HepG2 (cell line): ENCODE results near the gene TPPP2. TPM values are rescaled to one million over a fixed set of nuclear protein-coding genes. Genes with fewer than 3 reads are reported as not detected.
A peak's percentile ranks its signal among the peaks of the same experiment; 100 is the strongest.

Source experiments
- HDAC2 ChIP-seq: sonication (generic); formaldehyde crosslinking; IDR thresholded peaks from 2 replicates; pipeline ENCODE4 v1.4.0; 2020; ENCODE audit warnings: missing genetic modification reagents
- KAT7 ChIP-seq: IDR thresholded peaks from 2 replicates; pipeline ENCODE4 v1.6.1; 2018; ENCODE audit warnings: borderline replicate concordance, missing compliant biosample characterization
- NFE2L1 ChIP-seq: sonication (generic); formaldehyde crosslinking; IDR thresholded peaks from 2 replicates; pipeline ENCODE4 v1.4.0; 2020; ENCODE audit warnings: missing genetic modification reagents, mild to moderate bottlenecking, borderline replicate concordance
- PAX8 ChIP-seq: sonication (generic); formaldehyde crosslinking; IDR thresholded peaks from 2 replicates; pipeline ENCODE4 v1.8.0; 2022; ENCODE audit warnings: mild to moderate bottlenecking, missing genetic modification reagents, borderline replicate concordance
- THYN1 ChIP-seq: sonication (generic); formaldehyde crosslinking; IDR thresholded peaks from 2 replicates; pipeline ENCODE4 v1.8.1; 2023; ENCODE audit warnings: low read depth, mild to moderate bottlenecking, moderate library complexity, missing genetic modification reagents, borderline replicate concordance
- ZNF317 ChIP-seq: sonication (generic); formaldehyde crosslinking; IDR thresholded peaks from 2 replicates; pipeline ENCODE4 v1.5.0; 2020; ENCODE audit warnings: mild to moderate bottlenecking, missing genetic modification reagents
- ZNF558 ChIP-seq: sonication (generic); formaldehyde crosslinking; IDR thresholded peaks from 2 replicates; pipeline ENCODE4 v1.9.0; 2022; ENCODE audit warnings: mild to moderate bottlenecking, missing genetic modification reagents, borderline replicate concordance
- polyA plus RNA-seq, 8 experiments: library from polyadenylated mRNA; depleted of rRNA in 3 of 8; stranded (reverse) in 7 of 8; unstranded in 1 of 8; fragments of >200 nt; fragmentation: Illumina TruSeq in 4 of 8; extraction: Trizol in 4 of 8; gene quantifications; 2 replicates each; pipeline versions ENCODE4 v1.2.1 to v1.2.3, GENCODE V29; 2011 to 2016; ENCODE audit warnings: low read depth in 4 of 8, missing spikeins in 1 of 8, mixed read lengths in 1 of 8; ENCODE audit not compliant: insufficient read depth in 1 of 8
- total RNA-seq, 5 experiments: library from RNA; depleted of rRNA; stranded (reverse); fragments of >200 nt; fragmentation: Illumina TruSeq; extraction: Trizol; gene quantifications; 2 replicates each; pipeline ENCODE4 v1.2.3, GENCODE V29; 2016; ENCODE audit warnings: low read depth in 1 of 5
- TF ChIP-seq, protein P1 (sequence below): sonication (generic); formaldehyde crosslinking; IDR thresholded peaks from 2 replicates; pipeline ENCODE4 v1.4.0; 2020; ENCODE audit warnings: missing genetic modification reagents; ENCODE audit errors: not compliant biosample characterization
- TF ChIP-seq, protein P2 (sequence below): sonication (generic); formaldehyde crosslinking; IDR thresholded peaks from 2 replicates; pipeline ENCODE4 v1.5.0; 2020; ENCODE audit warnings: mild to moderate bottlenecking, missing genetic modification reagents, borderline replicate concordance
- TF ChIP-seq, protein P3 (sequence below): sonication (generic); formaldehyde crosslinking; conservative IDR thresholded peaks from 2 replicates; pipeline ENCODE4 v1.8.0; 2022; ENCODE audit warnings: mild to moderate bottlenecking, moderate library complexity, missing genetic modification reagents
- TF ChIP-seq, protein P4 (sequence below): sonication (generic); formaldehyde crosslinking; IDR thresholded peaks from 2 replicates; pipeline ENCODE4 v1.4.0; 2020; ENCODE audit warnings: mild to moderate bottlenecking, missing genetic modification reagents

Gene TPPP2
- total and polyA plus RNA-seq, 2 of the 13 experiments (the other 11 are each of a cell fraction or from before 2014, with no cell fraction given), result 0.58 to 4.2 TPM

GRCh38 chr14:21068521-21069387, 38.7 kb downstream of the TPPP2 start (continued):
- TF ChIP-seq, protein P1, sequence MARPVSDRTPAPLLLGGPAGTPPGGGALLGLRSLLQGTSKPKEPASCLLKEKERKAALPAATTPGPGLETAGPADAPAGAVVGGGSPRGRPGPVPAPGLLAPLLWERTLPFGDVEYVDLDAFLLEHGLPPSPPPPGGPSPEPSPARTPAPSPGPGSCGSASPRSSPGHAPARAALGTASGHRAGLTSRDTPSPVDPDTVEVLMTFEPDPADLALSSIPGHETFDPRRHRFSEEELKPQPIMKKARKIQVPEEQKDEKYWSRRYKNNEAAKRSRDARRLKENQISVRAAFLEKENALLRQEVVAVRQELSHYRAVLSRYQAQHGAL (CRISPR knock-in tag), result peak; percentile 7
- TF ChIP-seq, protein P2, sequence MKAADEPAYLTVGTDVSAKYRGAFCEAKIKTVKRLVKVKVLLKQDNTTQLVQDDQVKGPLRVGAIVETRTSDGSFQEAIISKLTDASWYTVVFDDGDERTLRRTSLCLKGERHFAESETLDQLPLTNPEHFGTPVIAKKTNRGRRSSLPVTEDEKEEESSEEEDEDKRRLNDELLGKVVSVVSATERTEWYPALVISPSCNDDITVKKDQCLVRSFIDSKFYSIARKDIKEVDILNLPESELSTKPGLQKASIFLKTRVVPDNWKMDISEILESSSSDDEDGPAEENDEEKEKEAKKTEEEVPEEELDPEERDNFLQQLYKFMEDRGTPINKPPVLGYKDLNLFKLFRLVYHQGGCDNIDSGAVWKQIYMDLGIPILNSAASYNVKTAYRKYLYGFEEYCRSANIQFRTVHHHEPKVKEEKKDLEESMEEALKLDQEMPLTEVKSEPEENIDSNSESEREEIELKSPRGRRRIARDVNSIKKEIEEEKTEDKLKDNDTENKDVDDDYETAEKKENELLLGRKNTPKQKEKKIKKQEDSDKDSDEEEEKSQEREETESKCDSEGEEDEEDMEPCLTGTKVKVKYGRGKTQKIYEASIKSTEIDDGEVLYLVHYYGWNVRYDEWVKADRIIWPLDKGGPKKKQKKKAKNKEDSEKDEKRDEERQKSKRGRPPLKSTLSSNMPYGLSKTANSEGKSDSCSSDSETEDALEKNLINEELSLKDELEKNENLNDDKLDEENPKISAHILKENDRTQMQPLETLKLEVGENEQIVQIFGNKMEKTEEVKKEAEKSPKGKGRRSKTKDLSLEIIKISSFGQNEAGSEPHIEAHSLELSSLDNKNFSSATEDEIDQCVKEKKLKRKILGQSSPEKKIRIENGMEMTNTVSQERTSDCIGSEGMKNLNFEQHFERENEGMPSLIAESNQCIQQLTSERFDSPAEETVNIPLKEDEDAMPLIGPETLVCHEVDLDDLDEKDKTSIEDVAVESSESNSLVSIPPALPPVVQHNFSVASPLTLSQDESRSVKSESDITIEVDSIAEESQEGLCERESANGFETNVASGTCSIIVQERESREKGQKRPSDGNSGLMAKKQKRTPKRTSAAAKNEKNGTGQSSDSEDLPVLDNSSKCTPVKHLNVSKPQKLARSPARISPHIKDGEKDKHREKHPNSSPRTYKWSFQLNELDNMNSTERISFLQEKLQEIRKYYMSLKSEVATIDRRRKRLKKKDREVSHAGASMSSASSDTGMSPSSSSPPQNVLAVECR (CRISPR knock-in tag), result no peak; the same call in 1 of the 2 replicates
- TF ChIP-seq, protein P3, sequence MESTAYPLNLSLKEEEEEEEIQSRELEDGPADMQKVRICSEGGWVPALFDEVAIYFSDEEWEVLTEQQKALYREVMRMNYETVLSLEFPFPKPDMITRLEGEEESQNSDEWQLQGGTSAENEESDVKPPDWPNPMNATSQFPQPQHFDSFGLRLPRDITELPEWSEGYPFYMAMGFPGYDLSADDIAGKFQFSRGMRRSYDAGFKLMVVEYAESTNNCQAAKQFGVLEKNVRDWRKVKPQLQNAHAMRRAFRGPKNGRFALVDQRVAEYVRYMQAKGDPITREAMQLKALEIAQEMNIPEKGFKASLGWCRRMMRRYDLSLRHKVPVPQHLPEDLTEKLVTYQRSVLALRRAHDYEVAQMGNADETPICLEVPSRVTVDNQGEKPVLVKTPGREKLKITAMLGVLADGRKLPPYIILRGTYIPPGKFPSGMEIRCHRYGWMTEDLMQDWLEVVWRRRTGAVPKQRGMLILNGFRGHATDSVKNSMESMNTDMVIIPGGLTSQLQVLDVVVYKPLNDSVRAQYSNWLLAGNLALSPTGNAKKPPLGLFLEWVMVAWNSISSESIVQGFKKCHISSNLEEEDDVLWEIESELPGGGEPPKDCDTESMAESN (CRISPR knock-in tag), result 0 out of 2 replicates have a peak, but pooled peaks have one; percentile 11
- TF ChIP-seq ZNF317 (CRISPR knock-in tag) (no peak; the same call in 1 of the 2 replicates), THYN1 (no peak), NFE2L1 (CRISPR knock-in tag) (peak; percentile 57; the same call in 1 of the 2 replicates), ZNF558 (CRISPR knock-in tag) (no peak), PAX8 (CRISPR knock-in tag) (no peak), HDAC2 (CRISPR knock-in tag) (peak; percentile 21; the same call in 1 of the 2 replicates), KAT7 (CRISPR knock-in tag) (no peak; the same call in 1 of the 2 replicates)
- TF ChIP-seq, protein P4, sequence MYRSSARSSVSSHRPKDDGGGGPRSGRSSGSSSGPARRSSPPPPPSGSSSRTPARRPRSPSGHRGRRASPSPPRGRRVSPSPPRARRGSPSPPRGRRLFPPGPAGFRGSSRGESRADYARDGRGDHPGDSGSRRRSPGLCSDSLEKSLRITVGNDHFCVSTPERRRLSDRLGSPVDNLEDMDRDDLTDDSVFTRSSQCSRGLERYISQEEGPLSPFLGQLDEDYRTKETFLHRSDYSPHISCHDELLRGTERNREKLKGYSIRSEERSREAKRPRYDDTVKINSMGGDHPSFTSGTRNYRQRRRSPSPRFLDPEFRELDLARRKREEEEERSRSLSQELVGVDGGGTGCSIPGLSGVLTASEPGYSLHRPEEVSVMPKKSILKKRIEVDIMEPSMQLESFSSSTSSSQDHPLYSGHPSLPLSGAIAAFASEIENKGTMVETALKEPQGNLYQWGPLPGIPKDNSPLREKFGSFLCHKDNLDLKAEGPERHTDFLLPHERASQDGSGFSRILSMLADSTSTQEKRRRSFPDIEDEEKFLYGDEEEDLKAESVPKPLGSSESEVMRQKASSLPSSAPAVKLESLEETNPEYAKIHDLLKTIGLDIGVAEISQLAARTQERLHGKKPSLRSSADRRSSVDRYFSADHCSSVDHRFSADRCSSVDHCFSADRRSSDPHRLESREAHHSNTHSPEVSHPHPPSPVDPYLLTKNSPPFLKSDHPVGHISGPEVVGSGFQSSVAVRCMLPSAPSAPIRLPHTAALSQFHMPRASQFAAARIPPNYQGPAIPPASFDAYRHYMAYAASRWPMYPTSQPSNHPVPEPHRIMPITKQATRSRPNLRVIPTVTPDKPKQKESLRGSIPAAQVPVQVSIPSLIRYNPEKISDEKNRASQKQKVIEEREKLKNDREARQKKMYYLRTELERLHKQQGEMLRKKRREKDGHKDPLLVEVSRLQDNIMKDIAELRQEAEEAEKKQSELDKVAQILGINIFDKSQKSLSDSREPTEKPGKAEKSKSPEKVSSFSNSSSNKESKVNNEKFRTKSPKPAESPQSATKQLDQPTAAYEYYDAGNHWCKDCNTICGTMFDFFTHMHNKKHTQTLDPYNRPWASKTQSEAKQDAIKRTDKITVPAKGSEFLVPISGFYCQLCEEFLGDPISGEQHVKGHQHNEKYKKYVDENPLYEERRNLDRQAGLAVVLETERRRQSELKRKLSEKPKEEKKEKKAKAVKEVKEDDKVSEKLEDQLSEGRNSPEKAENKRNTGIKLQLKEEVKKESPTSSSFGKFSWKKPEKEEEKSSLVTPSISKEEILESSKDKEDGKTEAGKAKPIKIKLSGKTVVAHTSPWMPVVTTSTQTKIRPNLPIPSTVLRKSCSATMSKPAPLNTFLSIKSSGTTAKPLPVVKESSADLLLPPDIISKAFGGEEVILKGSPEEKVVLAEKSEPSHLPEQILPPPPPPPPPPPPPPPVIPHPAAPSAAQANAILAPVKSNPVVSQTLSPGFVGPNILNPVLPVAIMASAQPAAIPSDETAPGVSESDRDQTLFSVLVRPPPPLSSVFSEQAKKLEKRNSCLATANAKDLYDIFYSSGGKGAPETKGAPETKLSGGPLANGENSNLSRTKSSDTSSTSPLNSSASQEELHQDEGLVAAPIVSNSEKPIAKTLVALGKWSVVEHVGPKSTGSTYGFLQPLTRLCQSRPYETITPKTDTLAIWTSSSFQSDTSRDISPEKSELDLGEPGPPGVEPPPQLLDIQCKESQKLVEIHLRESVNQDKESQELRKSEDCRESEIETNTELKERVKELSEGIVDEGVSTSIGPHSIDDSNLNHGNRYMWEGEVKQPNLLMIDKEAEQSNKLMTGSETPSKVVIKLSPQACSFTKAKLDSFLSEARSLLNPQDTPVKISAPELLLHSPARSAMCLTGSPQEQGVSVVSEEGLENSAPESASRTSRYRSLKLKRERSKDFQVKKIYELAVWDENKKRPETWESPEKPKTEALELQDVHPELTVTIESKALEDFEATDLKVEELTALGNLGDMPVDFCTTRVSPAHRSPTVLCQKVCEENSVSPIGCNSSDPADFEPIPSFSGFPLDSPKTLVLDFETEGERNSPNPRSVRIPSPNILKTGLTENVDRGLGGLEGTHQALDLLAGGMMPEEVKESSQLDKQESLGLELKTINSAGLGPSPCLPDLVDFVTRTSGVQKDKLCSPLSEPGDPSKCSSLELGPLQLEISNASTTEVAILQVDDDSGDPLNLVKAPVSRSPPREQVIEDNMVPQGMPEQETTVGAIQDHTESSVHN (CRISPR knock-in tag), result no peak
